ENCODE results near the gene ASB15. TPM values are rescaled to one million over a fixed set of nuclear protein-coding genes. Genes with fewer than 3 reads are reported as not detected.
"Not testable (repeated sequence)": the region's sequence is repeated elsewhere in the genome, so short reads cannot be mapped to it uniquely, and the experiment has no call there.

The ASB15 gene
- not detected in 2 replicates for total RNA-seq (2014; rRNA removed; shearing (Covaris generic))
- polyA plus RNA-seq (2014; cell fraction: nucleus; rRNA removed), result not detected in 2 replicates

DNA sequence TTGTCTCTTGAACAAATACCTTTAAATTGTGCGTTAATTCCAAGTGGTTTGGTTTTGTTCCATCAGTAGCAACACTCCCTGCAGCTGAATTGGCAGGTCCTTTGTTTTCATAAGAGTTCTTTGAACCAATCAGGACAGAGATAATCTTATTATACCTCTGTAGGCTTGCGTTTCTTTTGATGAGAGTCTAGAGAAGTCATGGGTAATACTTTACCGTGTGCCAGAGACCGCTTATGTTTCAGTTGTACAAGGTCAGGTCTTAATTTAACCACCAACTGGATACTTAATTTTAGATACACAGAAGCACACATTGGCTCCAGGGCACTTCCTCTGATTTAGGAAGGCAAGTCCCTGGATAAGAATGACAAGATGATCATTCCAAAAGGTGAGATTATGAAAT, at the start of gene ASB15:
Gene ASB15 (plus strand): TSS at position 292 of the 400 bp plus-strand sequence. CDS start 12,682 bp downstream, outside the sequence.
- DNase-seq (ENCODE audit: extremely low read depth, low read depth), result no peak

- DNase-seq (ENCODE audit: extremely low read depth, low read depth), result not testable (repeated sequence)
Measured at GRCh38 chr7:123552134-123552533, 49.5 kb upstream of the ASB15 start.

- no peak for DNase-seq (ENCODE audit: extremely low read depth, low read depth)
Measured at GRCh38 chr7:123552641-123553040, 49.0 kb upstream of the ASB15 start.

DNA sequence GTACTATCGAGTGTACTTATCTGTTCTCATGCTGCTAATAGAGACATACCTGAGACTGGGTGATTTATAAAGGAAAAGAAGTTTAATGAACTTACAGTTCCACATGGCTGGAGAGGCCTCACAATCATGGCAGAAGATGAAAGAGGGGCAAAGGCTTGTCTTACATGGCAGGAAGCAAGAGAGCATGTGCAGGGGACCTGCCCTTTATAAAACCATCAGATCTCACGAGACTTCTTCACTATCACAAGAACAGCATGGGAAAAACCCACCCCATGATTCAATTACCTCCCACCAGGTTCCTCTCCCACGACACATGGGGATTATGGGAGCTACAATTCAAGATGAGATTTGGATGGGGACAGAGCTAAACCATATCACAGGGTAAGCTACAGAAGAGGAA, 48.5 kb upstream of the ASB15 start:
- DNase-seq (ENCODE audit: extremely low read depth, low read depth), result no peak

DNA sequence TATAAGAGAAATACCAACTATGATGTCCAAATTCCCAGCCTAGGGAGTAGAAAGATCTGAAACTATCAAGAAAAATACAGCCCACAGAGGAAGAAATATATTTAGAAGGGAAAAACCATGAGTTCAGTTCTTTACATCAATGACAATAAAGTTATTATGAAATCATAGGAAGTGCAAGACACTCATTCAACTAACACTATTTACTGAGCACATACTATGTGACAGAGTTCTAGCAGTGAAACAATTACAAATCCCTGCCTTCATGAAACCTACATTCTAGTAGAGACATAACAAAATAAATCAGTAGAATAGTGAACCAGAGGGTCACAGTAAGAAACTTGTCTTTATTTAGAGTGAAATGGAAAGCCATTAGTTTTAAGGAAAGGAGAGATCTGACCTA, 46.1 kb upstream of the ASB15 start:
- DNase-seq (ENCODE audit: extremely low read depth, low read depth), result no peak

GRCh38 chr7:123557016-123557397, 44.6 kb upstream of the ASB15 start:
- no peak for DNase-seq (ENCODE audit: extremely low read depth, low read depth)

DNA sequence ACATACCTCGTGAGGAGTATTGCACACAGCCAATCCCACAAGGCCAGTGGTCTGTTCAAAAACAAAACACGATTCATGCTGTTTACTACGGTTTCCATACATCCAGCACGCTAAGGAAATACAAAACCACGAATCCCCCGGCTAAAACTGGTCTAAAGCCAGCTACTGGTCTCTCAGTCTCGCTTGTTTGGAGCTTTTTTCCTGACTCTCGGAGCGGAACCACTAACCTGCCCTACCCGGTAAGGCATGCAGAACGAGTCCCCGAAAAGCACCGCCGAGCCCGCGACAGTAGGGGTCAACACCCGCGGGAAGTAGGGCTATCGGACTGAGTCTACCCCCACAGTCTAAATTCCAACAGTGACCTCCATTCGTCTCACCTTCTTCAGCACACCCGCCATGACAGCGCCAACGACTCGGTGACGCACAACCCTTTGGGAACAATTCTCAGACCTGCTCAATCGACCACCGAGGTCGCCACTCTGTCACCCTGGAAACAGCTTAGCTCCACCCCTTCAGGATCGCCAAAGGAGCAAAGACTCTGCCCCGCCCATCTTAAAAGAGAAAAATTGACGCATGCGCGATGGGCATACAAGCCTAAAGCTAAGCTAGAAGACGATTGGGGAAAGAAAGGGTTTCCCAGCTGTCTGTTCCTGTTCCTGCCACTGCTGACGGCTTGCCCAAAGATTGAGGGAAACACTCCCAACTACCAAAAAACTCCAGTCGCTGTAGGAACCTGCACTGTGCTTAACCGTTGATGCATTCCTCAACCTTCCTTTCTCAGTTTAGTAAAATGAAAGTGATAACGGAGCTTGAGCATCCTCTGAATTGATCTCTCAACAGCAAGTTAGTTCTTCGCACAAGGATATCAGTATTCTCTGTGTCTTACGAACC, 44.0 kb upstream of the ASB15 start, which contains the start of gene NDUFA5:
Gene NDUFA5 (minus strand): TSS at position 421 of the 891 bp plus-strand sequence. CDS start 23 bp downstream, at position 398.
- DNase-seq (ENCODE audit: extremely low read depth, low read depth), result peak; percentile 99

GRCh38 chr7:123558289-123558874, 43.2 kb upstream of the ASB15 start:
- DNase-seq (ENCODE audit: extremely low read depth, low read depth), result no peak

DNA sequence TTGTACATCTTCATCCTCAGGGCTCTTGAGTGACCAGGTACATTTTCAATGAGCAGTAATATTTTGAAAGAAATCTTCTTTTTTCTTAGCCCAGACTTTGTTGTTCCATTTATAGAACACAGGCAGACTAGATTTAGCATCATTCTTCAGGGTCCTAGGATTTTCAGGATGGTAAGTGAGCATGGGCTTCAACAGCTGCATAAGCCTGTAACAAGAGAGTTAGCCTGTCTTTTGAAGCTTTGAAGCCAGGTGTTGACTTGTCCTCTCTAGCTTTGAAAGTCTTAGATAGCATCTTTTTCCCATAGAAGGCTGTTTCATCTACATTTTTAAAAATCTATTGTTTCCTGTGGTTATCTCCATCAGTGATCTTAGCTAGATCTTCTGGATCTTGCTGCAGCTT, 39.5 kb upstream of the ASB15 start:
- no peak for DNase-seq (ENCODE audit: extremely low read depth, low read depth)

DNA sequence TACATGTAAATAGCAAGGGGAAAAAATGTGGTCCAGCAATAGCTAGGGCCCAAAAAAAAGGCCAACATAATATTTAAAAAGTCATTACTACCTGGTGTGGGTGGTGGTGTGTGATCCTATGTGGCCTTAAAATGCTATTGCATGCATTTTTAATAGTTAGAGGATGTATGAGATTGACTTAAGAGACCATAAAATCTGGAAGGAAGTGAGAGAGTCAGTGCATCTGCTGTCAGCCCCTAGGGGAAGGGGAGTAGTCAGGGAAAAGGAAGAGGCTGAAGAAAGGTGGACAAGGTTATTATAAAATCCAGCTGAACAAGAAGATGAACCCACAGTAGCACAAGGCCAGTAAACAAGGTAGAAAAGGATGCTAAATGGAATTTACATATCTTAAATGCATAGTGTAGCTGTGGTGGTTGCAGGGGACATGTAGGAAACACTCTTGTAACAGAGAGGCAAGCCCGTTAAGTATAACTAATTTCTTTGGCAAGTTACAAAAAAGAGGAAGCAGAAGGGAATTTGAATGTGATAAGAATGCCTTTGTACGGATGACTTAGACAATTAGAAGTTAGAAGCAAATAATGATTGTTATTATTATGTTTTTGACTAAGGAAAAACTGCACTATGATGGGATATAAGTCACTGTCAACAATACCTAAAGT, 32.1 kb upstream of the ASB15 start:
- no peak for DNase-seq (ENCODE audit: extremely low read depth, low read depth)

DNA sequence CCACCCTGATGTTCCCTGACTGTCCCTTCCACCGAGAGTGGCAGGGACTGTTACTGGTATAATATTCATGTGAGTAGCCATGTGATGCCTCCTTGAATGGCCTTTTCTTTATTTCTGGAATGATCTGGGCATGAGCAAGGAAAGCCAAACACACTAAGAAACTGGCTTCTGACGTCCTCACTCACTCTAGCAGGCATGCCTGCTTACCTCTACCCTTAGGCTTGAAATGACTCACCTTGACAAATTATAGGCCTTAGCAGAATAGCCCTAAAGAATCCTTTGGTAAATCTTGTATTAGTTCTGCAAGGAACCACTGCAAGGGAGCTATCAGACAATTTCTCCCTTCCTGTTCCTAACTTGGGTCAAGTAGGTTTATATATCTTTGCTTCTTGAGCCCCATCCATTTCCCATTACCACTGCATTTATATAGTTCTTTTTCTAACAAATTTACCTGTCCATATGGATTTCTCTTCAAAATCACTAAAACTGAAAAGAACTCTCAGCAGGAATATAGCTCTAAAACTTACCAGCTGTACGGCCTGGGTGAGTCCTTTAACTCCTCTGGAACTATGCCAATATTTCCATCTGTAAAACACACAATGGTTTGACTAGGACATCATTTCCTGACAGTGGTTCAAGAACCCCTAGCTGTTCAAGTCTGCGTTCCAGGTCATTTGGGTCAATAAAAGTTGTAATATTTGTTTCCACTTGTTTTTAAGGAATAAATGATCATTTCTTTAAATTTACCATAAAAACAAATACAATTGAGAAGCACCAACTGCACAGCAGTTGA, 31.0 kb upstream of the ASB15 start:
- no peak for DNase-seq (ENCODE audit: extremely low read depth, low read depth)

- DNase-seq (ENCODE audit: extremely low read depth, low read depth), result no peak
Measured at GRCh38 chr7:123571187-123571586, 30.4 kb upstream of the ASB15 start.

GRCh38 chr7:123571684-123572083, 29.9 kb upstream of the ASB15 start:
- no peak for DNase-seq (ENCODE audit: extremely low read depth, low read depth)

DNA sequence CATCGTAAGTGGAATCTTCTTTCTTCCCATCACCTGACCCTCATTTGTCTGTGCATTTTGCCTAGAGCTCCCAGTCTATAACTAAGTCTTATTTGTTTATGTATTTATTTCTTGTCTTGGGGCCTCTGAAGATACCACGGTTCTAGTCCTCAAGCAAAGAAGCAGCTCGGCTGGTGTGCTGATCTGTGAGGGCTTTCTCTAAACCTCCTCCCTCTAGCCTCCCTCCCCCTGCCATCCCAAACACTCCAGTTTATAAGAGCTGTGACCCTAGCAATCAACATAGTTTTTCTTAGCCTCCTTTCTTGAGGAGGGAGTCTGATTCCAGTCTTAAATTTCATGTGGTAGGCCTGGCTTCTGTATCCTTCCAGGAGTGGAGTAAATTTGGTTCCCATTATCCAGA, 28.3 kb upstream of the ASB15 start:
- no peak for DNase-seq (ENCODE audit: extremely low read depth, low read depth)

DNA sequence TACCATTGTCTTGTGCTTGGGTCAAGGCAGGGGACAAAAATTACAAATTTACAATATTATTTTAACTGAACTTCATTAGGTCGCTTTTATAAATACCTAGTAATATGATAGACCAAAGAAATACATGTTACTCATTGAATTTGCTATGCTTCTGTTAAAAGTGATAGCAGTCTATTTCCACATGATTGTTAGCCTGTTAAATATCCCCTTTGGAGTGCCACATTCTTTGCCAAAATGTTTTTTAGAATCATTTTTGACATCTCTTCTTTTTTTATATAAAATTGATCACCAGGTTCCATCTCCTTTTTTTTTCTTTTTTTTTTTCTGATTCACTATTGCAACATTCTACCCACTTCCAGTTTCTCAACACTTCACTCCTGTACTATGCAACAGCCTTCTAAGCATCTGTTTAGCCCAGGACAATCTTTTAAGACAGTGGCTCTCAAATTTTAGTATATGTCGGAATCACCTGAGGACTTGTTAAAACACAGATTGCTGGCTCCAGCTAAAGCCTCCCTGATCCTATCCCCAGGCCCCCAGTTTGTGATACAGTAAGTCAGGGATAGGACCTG, 27.6 kb upstream of the ASB15 start:
- no peak for DNase-seq (ENCODE audit: extremely low read depth, low read depth)

DNA sequence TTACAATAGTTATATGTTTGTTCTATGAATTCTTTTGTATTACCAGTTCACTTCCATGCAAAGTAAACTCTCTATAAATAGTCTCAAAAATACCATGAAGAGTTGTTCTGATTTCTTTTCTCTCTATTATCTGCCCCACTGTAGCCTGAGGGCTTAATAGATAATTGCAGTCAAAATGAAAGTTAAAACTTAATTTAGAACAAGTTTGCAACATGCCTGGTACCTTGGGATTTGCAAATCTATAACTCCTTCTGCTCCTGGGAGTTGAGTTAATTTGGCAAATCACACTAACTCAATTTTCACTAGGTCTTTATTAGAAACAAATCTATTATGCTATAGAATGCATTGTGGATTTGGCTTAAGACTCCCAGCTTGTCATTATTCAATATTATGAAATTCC, 22.2 kb upstream of the ASB15 start:
- no peak for DNase-seq (ENCODE audit: extremely low read depth, low read depth)

GRCh38 chr7:123580406-123581161, 21.0 kb upstream of the ASB15 start:
- peak; percentile 48 for DNase-seq (ENCODE audit: extremely low read depth, low read depth)

DNA sequence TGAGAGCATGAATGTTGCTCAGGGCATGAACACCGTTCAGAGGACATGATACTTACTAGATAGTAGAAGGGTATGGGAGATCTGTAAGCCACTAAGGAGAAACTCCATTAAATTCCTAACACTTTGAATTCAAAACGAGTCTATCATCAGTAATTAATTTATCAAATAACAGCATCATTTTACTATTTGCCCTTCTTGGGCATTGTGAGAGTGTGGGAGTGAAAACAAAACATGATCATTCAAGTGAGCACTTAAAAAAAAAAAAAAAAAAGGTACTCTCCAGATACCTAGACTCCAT, 20.5 kb upstream of the ASB15 start:
- no peak for DNase-seq (ENCODE audit: extremely low read depth, low read depth)

DNA sequence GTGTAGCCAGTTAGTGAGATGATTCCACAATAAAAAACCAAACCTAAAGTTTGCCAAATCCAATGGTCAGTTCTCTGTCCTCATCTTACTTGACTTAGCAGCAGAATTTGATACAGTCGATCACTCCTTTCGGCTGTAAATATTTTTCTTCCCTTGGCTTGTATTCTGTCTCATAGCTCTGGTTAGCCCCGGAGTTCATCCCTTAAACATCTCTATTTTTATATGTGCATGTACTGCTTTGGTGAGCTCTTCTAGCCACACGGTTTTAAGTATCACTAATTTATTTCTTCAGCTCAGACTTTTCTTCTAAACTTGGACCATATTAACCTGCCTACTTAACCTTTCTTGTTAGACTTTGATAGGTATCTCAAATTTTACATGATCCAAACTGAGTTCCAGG, 17.8 kb upstream of the ASB15 start:
- no peak for DNase-seq (ENCODE audit: extremely low read depth, low read depth)

- no peak for DNase-seq (ENCODE audit: extremely low read depth, low read depth)
Measured at GRCh38 chr7:123588376-123588775, 13.2 kb upstream of the ASB15 start.
